GM20000 (cell line): ENCODE measurements around the gene ABCE1.
A peak's percentile ranks its signal among the peaks of the same experiment; 100 is the strongest.

Experiments
- DNase-seq: peaks from one replicate; pipeline ENCODE4 v3.0.0; 2012; ENCODE audit warnings: low spot score
- CTCF ChIP-seq: IDR thresholded peaks from 2 replicates; pipeline ENCODE4 v1.5.1; 2012; ENCODE audit warnings: mild to moderate bottlenecking, control low read depth; ENCODE audit errors: extremely low read depth, missing control alignments

Gene ABCE1

GRCh38 chr4:145061318-145061920 is 36.7 kb upstream of the ABCE1 start:
- no peak for TF ChIP-seq CTCF
- DNase-seq, result peak; percentile 24

GRCh38 chr4:145066063-145066501 is 32.0 kb upstream of the ABCE1 start:
- DNase-seq, result no peak
- TF ChIP-seq CTCF, result no peak

- no peak for TF ChIP-seq CTCF
- DNase-seq, result no peak
These were observed 28.8 kb upstream of the ABCE1 start for GRCh38 chr4:145069361-145069760.

- no peak for TF ChIP-seq CTCF
- DNase-seq, result no peak
These were observed 26.6 kb upstream of the ABCE1 start for GRCh38 chr4:145071560-145071959.

- TF ChIP-seq CTCF, result no peak
These were observed 22.2 kb upstream of the ABCE1 start for GRCh38 chr4:145075742-145076468.

GRCh38 chr4:145076469-145076855 is 21.6 kb upstream of the ABCE1 start:
- TF ChIP-seq CTCF, result no peak
- no peak for DNase-seq

More at GRCh38 chr4:145075742-145076468, 22.2 kb upstream of the ABCE1 start:
- no peak for DNase-seq

GRCh38 chr4:145081756-145082155 is 16.4 kb upstream of the ABCE1 start:
- DNase-seq, result no peak
- TF ChIP-seq CTCF, result no peak
